ENCODE results near the gene SLC22A31.
"Not testable (repeated sequence)": the region's sequence is repeated elsewhere in the genome, so short reads cannot be mapped to it uniquely, and the experiment has no call there.

SLC22A31 gene

DNA sequence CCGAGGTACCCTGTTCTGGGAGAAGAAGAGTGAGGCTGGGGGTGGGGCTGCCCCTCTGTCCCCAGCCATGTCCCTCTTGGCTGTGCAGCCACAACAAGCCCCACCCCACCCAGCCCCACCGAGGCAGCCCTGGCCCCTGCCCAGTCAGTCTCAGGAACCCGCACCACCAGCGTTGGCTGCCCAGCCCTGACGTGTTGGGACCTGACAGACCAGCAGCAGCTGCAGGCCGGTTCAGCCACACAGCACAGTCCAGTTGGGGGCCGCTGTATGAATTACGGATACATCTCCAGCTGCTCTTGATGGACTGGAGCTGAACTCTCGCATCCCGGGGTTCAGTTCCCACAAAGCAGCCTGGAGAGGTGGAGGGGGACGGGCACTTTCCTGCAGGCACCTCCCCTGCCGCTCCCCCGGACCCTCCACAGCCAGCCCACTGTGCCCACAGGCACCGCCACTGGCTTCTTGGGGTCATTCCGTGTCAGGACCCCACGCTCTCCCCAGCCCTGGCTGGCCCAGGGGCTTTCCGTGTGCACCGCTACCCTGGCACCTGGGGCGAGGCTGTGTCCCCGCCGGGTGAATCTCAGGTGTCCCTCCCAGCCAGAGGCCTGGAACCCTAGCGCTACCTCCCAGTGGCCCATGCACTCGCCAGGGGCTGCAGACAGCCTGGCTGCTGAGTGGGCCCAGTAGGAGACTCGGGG lies 21.7 kb downstream of the SLC22A31 start:
- DNase-seq: no peak

GRCh38 chr16:89177501-89177900 lies 22.8 kb downstream of the SLC22A31 start:
- no peak for DNase-seq

DNA sequence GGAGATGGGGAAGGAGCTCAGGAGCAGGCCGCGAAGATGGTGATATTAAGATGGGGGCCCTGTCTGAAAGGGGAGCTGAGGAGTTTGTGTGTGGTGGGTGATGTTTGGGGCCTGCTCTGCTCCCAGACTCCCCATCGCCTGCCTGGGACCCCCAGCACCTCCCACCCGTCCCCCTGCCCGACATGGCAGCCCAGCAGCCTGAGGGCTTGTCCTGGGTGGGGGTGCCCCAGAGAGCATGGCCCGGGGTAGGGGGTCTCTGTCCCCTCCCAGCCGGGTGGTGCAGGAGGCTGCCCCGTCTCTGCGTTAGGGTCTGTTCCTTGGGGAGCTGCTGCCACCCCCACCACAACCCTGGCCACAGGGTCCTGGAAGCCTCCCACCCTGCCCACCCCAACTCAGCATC lies 23.6 kb downstream of the SLC22A31 start:
- no peak for DNase-seq

DNA sequence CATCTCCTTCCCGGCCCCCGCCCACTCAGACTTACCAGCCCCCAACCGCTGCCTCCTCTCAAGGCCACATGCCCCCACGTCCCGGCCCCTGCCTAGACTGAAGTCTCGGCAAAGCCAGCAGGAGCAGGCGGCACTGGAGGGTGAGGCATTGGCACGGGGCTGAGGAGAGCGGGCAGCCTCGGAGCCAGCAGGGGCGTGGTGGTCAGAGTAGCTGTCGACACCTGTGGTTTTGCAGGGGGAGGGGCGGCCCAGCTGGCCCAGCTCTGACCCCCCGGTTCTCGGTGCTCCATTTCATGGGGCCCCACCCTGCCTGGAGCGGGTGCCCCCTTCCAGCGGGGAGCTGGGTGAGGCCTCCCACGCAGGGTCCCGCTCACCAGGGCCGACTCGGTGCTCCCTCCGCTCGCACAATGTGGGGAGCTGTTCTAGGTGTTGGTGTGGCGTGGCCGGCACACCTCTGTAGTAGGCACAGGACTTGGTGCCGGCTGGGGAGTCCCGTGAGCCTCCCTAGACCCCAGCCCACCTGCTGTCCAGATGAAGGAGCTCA lies 24.1 kb downstream of the SLC22A31 start:
- no peak for DNase-seq

GRCh38 chr16:89175280-89176146 lies 24.8 kb downstream of the SLC22A31 start:
- peak; percentile 71 for DNase-seq

DNA sequence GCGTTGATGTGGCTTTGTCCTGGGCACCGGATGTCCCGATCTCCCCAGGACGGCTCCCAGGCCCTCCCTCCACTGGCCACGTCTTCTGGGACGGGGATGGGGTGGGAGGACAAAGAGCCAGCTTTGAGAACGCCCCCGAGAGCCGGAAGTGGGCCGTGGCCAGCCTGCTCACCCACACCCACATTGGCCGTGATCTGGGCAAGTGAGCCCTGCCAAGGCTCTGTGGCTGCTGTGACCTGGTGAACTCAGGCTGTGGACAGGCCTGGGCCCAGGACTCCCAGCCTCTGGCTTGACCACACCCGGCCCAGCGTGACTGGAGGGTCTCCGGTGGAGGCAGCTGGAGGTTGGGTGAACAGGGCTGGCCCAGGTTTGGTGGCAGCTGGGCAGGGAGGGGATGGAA lies 25.5 kb downstream of the SLC22A31 start:
- DNase-seq: no peak

DNA sequence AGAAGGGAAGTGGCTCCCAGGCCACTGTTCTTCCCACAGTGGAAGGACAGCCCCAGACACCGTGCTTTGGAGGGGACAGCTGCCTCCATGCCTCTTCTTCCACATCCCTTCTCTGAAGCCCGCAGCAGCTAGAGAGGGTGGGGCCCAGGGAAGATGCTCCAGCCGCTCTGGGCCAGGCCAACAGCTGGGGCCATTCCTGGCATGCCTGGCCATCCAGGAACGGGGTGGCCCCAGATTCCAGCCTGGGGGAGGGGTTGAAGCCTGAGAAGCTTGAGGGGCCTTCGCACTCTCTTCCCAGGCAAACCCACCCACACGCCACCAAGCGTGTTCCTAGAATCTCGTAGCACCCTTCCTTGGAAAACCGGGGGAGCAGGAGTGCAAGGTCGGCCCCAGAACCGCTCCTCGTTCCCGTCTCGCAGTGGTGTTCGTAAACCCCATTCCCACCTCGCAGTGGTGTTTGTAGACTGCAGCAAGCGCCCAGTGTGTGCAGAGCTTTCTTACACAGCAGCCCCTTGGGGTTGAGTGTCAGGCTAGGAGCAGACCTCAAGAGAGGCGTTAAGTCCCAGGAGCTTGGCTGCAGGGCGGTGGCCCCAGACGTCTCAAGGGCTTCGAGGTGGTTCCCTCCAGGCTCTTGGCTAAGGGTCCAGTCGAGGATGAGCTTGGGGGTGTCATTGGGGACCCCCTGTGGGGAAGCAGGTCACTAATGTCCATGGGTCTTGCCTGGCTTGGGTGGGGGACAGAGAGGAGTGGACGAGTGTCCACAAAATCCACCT lies 26.1 kb downstream of the SLC22A31 start:
- no peak for DNase-seq

DNA sequence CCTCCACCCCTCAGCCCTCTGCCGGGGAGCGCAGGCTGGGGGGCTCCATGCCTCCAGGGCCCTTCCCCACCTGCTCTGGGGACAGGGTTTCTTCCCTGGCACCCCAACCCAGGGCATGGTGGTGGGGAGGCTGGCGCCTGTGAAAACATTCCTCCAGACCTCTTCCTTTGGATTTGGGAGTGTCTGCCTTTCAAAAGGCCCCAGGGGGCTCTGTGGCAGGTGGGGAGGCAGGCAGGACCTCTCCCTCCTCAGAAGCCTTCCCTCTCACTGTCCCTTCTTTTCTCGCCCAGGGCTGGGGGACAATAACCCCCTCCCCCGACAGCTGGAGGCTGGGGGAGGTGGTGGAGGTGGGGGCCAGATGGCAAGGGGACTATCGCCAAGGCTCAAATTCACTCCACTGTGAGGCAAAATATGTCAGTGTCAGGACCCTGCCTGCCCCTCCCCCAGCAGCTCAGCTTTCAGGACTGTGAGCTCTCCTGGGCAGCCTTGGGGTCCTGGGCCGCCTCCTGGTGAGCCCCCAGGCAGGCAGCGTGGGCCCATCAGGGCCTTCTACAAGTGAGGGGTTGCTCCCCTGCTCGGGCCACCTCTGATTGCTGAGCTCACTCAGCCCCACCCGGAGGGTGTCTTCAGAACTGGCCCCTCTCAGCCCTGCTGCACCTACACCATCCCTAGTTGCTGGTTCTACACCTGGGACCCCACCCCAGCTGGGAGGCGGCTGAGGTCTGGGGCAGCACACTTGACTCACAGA lies 27.0 kb downstream of the SLC22A31 start:
- no peak for DNase-seq

DNA sequence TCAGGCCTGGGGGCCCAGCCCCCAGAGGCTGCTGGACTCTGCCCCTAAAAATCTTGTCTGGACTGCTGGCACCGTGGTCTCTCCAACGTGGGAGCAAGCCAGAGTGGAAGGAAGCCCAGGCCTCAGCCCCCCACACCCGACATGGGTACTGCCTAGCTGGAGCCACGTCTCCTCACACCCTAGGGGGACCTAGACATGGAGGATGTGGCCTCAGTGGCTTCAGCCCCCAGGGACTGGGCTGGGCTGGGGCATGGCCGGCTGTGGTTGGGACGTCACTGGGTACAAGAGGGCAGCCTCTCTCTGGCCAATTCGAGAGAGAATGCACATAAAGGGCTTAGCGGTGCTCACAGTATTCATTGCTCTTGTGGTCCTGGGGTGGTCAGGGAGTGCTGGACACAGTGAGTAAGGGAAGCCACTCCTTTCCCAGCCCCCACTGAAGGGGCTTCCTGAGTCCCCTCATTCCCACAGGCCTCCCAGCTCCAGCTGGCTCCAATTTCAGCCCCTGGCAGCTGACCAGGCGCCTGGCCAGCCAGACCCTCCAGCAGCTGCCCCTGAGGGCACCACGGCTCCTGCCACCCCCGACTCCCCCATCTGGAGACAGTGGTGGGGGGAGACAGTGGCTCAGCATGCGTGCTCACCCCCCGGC lies 27.7 kb downstream of the SLC22A31 start:
- no peak for DNase-seq

DNA sequence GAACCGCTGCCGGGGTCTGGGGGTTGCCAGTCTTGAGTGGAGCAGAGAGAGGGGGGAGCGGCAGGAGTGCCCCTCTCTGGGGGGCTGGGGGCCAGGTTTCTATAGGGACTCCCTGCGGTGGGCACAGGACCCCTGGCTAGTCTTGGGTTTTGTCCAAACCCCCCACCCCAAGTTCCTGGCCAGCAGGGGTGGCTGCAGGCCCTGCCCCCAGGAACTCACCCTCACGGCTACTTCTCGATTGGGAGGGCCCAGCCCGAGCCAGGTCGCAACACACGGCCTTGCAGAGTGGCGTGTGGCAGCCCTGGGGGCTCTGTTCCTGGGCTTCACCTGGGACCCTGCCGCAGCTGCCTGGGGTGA lies 28.2 kb downstream of the SLC22A31 start:
- DNase-seq: no peak

DNA sequence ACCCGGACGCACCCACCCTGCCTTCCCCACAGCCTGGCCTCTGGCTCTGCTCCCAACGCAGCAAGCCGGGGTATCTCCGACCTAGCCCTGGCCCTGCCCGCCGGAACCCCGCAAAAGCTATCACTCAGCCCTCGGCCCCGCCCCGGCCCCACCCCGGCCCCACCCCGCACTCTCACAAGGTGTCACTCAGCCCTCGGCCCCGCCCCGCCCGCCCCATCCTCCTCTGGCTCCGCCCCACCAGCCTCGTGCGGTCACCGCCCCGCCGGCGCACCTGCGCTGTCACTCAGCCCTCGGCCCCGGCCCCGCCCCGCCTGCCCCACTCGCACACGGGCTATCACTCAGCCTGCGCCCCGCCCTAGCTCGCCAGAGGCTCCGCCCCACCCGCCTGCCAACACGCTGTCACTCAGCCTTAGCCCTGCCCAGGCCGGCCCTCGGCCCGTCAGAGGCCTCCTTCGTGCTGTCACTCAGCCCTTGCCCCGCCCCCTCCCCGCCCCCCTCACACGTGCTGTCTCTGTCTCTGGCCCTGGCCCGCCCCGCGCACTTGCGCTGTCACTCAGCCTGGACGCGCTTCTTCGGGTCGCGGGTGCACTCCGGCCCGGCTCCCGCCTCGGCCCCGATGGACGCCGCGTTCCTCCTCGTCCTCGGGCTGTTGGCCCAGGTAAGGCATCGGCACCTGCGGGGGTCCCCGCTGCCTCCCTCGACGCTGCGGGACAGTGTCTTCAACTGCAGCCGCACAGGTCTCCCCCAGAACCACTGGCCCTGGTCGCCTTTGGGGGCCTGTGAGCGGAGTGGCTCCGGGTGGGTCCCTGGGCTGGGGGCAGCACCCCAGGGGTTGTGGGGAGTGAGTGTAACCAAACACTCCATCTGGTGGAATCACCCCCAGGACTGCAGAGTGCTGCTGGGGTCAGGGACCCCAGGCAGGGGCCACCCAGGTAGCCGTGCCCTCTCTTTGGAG lies 28.8 kb downstream of the SLC22A31 start, which contains the start of gene CDH15:
Gene CDH15 (plus strand): TSS at position 533 of the 955 bp plus-strand sequence. CDS start 84 bp downstream, at position 617.
- DNase-seq: peak; percentile 89

- DNase-seq: peak; percentile 28
These were observed 29.8 kb downstream of the SLC22A31 start for GRCh38 chr16:89170346-89171215.

DNA sequence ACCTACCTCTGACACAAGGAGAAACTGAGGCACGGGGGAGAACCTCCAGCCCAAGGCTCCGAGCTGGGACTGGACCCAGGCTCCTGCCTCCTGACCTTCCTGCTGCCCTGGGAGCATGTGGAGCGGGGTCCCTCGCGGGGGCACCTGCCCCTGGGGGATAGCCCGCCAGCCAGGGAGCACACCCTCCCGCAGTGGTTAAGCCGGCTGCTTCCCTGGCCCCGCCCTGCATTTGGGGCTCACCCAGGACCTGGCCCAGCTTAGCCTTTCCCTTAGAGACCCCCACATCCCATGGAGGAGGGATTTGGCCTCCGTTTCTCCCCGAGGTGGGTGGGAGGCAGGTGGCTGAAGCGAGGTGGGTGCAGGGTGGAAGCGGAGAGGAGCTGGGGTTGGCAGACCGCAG lies 30.6 kb downstream of the SLC22A31 start:
- no peak for DNase-seq

DNA sequence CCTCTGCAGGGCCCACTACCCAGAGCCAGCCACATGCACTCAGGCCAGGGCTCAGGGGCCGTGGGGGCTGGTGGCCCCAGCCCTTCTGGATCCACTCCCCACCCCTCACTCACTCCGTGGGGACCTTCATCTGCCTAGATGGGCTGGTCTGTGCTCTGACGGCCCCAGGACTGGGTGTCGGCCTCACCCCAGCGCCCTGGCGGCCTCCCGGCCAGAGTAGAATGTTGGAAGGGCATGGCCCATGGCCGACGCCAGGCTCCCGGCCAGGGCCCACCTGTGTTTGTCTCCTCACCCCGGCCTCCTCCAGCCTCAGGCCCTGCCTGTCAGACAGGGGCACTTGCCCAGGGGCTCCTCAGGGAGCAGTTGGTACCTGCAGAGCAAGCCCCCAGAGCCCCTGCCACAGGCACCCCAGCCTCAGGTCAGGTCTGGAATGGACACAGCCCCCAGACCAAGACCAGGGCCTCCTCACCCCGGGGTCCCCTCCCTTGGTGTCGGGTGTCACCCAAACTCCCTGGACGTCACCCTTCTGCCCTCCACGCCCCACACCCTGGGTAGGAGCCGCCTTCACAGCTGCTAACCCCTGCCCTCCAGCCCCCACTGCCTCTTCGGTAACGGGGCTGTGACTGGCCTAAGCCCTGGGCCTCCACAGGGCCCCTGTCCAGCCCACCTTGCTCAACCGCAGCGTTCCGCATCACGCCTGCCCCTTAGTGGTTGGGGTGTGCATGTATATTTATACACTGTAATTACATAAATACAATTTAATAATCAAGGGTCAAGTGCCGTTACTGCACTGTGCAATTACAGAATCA lies 31.8 kb downstream of the SLC22A31 start:
- no peak for DNase-seq

DNA sequence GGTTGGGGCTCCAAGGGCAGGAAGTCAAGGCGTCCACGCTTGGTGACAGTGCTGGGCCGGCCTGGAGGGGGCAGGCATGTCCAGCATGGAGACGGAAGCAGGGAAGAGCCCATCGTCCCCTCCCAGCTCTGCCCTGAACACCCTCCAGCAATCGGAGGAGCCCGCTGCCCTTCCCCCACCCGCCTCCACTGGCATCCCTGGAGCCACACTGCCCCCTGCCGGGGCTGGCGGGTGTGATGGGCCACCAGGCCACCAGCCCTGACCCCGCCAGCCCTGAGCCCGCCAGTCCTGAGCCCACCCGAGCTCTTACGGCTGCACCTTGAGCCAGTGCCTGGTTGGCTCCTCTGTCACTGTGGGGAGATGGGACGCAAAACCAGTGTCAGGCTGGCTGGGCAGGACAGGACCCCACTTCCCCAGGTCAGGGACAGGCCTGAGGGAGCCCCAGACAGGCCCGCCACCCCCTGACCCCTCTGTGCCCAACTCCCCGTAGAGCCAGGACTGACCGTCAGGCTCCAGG lies 32.9 kb downstream of the SLC22A31 start:
- peak; percentile 78 for DNase-seq

- no peak for DNase-seq
These were observed 33.5 kb downstream of the SLC22A31 start for GRCh38 chr16:89166696-89167424.

DNA sequence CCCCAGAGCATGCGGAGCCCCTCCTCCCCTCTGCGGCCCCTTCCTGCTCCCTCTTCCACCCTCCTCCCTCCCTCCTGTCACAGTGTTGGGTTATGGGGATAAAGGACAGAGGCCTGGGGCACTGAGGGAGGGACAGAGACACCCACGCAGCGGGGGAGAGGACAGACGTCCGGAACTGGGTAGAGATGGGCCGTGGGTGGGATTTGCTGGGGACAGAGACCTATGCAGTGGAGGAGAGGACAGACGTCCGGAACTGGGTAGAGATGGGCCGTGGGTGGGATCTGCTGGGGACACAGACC lies 34.7 kb downstream of the SLC22A31 start:
- DNase-seq: not testable (repeated sequence)

All from NCI-H1092 (cell line).